Measurements from ENCODE around the gene PCDH9.
"Not testable (repeated sequence)": the region's sequence is repeated elsewhere in the genome, so short reads cannot be mapped to it uniquely, and the experiment has no call there.

Gene PCDH9

DNA sequence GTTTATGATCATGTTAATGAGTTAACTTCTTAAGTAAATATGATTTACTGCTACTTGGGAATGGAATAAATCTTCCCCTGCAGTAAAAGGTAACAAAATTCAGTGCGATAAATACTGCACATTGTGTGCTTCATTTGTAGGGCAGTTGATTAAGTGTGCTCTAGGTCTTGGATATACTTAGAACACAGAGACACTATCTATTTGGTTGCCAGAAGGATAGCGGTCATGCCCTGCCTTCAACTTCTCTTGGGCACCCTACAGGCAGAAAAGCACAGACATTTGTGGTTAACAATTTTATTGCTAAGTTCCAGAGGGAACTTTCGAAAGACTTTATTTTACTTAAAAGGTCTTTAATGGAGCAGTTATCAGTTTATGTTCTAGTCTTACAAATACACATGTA, 605.8 kb downstream of the PCDH9 start:
- DNase-seq, result no peak

DNA sequence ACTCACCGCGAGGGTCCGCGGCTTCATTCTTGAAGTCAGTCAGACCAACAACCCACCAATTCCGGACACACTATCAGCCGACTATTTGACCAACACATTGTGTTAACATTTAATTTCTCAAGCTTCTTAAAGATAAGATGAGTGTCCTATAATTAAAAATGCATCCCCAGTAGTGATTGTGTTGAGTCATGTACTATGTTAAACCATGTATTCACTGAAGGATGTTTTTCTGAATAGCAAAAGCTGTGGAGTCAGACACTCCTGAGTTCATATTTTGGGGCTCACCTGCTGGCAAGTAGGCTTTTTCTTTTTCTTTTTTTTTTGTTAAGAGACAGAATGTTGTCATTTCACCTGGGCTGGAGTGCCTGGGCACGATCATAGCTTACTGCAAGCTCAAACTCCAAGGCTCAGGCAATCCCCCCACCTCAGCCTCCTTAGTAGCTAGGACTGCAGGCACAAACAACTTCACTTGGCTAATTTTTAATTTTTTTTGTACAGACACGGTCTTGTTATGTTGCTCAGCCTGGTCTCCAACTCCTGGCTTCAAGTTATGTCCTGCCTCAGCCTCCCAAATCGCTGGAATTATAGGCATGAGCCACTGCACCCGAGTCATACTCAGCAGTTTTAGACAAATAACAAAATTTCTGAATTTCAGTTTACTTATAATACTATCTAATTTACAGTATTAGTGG, 606.9 kb downstream of the PCDH9 start:
- no peak for DNase-seq

DNA sequence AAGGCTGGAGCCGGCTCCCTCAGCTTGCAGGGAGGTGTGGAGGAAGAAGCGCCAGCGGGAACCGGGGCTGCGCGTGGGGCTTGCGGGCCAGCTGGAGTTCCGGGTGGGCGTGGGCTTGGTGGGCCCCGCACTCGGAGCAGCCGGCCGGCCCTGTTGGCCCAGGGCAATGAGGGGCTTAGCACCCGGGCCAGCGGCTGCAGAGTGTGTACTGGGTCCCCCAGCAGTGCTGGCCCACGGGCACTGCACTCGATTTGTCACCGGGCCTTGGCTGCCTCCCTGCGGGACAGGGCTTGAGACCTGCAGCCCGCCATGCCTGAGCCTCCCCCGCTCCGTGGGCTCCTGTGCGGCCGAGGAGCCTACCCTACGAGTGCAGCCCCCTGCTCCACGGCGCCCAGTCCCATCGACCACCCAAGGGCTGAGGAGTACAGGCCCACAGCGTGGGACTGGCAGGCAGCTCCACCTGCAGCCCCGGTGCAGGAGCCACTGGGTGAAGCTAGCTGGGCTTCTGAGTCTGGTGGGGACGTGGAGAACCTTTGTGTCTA, 608.2 kb downstream of the PCDH9 start:
- DNase-seq, result not testable (repeated sequence)

DNA sequence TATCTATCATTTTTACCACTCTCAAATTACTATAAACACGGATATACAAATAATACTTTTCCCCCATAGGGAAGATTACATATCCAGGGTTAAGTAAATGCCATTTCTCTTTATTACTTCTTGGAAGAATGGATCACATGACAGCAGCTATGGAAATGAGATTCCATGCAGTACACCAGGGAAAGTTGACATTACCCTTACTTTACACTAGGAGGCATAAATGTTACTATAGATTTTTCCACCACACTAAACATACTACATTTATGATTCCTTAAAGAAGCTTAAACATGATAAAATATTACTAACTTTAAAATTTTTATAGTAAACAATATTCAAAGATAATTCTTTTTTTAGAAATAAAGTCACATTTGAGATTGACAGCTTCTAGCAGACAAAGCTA, 611.4 kb downstream of the PCDH9 start:
- DNase-seq, result no peak

DNA sequence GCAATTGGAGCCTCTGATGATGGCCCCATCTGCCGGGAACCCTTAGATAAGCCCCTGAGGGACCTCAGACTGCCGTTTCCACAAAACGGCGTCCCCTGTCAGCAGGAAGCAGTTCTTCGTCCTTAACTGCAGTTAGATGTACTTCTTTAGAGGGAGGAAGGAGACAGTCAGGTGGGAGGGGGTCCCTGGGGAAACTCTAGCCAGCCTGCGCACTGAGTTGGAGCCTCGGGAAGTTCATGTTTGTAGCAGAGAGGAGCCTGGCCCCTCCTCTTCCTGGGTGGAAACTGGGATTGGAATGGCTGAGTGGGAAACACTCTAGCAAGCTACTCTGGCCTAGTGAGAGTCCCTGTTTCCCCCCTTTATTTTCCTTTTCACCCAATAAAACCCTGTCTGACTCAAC, 612.4 kb downstream of the PCDH9 start:
- DNase-seq, result no peak

DNA sequence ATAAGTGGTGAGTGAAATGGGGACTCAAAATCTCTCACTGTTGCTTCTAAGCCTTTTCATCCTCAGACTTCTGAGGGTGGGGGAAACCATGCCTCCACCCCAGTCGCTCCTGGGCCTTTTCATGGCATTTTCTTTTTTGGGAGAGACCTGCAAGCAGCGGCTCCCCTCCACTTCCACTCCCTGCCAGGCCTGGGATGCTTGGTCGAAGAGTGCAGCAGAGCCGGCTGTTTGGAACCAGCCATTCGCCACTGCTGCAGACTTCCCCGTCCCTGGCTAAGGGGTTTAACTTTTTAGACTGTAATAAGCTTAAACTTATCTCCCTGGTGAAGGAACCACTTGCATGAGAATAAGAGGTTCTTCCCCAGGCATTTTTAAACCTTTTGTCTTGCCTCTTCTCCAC, 617.2 kb downstream of the PCDH9 start:
- no peak for DNase-seq

DNA sequence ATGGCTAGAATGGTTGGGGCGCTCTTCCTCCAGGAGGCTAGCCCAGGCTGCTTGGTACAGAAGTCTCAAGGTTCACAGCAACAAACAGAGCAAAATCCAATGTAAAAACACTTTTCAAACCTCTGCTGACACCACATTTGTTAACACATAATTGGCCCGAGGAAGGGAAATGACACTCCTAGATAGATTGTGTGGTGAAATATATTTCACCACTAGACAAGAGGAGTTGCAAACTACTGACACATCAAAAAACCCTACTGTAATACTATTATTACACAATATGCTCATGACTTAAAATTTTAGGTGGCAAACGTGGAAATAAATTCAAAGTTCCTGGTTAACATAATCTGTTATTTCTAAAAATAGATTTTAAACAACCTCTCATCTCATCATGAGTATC, 643.6 kb downstream of the PCDH9 start:
- DNase-seq, result no peak

DNA sequence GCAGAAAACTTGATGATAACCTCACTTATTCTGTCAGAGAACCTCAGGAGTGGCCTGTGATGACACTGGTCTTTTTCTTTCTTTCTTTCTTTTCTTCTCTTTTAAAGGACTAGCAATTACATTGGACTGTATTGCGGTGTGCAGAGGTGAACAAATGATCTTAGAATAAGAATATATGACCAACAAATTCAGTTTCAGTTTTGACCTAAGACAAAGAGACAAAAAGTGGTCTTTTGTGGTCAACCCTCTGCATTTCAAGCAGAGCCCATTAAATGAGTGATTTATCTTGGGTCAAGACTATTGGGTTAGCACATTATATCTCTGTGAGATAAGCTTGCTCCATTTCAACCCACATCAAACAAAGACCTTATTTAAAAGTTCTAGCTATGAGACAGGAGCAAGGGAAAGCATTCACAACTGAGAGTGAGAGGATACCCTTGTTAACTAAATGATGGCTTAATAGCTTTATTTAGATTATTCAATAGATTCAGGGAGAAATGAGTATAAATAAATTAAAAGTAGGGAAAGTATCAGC, 644.4 kb downstream of the PCDH9 start:
- DNase-seq, result no peak

DNA sequence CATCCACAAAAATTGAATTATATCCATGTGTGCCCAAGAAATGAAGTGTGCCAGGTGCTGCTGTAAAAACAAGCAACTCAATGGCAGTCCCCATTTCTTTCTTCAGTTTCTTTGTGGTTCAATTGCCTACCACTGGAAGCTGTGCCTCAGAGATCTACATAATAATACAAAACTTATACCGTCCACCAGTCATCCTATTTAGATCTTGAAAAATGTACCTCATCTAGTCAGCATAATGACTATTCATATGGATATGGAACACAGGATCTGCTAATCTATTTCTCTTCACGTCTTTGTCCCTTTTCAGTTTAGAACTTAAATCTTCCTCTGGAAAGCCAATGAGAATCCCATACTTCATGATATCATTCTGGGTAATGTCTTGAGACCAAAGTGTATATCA, 648.5 kb downstream of the PCDH9 start:
- no peak for DNase-seq

DNA sequence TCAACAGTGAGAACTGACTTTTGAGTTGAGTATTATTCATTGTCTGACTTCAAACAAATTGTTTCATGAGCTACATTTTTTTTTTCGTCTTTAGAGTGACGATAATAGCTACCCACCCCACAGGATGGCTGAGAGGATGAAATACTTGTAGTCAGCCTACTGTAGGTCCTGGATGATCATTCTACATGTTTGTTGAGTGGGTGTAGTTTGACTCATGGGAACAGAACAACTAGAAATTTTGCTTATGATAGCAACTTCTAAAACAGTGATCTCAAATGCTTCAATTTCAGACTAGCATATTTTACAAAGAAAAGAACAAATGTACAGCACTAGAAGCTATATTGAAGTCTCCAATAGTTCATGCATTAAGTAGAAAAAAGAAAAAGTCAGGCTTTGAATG, 651.8 kb downstream of the PCDH9 start:
- DNase-seq, result no peak

DNA sequence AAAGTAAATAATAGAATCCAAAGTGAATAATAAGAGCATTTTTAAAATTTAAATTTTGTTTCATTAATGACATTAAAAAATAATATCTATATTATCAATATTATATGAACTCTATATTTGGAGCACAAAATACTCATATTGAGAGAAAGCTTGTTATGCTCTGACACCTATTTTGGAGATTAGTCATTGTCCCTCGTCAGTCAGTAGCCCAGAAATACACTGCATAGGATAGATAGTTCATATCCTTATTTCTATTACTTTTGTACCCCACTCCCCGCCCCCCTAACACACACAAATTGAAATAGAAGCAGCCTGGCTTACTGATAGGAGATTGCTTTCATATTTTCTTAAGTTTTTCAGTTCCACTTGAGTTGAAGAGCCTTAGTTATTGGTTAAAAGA, 652.8 kb downstream of the PCDH9 start:
- DNase-seq, result no peak

DNA sequence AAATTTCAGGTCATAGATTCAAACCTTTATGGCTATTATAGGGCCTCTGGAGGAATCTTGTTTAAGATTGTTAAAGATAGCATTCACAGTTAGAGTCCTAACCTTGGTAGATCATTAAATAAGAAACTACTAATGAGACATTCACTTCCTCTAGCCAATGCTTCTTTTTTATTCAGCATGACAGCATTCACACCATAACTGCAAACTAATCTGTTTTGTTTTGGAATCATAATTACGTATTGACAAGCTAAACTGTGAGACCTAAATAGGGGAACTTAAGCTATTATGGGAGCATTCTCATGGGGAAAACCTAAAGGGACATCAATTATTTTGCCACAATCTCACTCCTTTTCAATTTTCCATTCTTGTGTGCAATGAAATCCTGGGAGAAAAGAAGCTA, 653.8 kb downstream of the PCDH9 start:
- no peak for DNase-seq

DNA sequence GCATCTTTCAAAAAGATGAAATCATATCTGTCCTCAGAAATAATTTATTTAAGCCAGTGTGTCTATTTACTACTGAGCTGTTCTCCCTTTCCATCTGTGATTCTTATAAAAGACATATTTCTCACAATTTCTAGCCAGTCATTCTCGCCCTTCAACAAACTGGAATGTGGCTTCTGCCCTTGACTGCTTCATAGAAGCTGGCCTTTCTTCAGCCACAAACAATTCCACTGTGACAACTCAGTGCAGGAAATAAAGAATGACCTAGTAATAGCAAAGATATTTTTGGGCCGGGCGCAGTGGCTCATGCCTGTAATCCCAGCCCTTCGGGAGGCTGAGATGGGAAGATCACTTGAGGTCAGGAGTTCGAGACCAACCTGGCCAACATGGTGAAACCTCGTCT, 655.5 kb downstream of the PCDH9 start:
- no peak for DNase-seq

DNA sequence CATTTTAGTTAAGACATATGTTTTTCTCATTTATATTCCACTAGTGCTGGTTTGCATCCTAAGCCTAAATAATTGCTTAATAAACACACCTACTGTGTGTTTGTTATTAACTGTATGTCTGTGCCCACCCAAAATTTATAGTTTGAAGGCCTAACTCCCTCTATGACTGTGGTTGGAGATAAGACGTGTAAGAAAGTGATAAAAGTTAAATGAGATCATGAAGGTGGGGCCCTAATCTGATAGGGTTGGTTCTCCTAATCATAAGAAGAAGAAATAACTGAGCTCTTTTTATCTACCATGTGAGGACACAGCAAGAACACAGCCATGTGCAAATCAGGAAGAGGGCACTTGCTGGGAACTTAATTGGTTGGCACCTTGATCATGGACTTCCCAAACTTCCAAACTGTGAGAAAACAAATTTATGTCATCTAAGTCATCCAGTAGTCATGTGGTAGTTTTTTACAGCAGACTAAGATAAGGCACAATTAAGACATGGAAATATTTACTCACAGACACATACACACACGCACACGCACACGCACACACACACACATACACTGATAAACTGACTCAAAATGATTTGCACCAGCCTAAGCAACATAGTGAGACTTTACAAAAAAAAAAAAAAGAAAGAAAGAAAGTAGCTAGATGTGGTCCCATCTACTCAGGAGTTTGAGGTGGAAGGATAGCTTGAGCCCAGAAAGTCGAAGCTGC, 662.1 kb downstream of the PCDH9 start:
- no peak for DNase-seq

DNA sequence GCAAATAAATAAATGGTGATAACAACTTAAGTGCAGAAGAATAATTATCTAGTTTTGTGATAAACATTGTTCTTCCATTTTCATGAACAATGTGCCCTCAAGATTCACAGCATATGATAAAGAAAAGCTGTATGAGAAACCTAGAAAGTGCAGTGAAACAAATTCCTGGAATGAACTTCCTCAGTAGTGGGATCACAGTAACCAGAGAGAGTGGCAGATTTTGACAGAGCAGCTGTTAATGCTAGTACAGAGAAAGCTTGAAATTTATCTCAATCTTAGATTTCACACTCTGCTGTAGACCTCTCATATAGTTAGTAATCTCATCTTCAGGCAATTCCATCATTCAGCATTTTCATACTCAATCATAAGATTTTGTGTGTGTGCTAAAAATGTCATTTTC, 664.9 kb downstream of the PCDH9 start:
- no peak for DNase-seq

DNA sequence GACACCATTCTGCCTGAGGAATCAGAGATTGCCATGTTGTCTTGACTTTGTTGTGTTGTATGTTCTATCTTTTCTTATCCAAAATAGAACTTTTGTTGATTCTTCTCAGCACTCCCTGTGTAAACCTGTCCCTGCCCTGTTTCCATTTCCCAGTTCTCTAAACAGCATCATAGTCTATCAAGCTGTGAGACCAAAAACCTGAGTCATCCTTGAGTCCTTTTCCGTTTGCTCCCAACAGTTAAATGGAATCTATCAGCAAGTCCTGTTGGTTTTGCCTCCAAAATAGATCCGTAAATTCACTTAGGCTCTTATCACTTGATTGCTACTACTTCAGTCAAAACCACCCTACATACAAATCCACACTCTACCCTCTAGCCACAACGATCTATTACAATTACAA, 667.1 kb downstream of the PCDH9 start:
- DNase-seq, result no peak

DNA sequence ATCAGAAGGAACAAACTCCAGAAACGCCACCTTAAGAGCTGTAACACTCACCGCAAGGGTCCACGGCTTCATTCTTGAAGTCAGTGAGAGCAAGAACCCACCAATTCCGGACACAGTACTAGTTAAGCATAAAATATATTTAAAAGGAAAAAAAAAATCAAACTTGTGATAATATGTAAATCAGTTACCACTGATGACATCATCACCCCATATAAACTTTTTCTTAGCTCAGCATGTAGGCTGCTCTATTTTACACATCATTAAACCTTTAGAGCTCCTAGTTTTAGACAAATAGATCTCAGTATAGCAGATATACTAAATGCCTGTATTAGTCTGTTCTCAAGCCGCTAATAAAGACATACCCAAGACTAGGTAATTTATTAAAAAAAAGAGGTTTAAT, 668.1 kb downstream of the PCDH9 start:
- no peak for DNase-seq

DNA sequence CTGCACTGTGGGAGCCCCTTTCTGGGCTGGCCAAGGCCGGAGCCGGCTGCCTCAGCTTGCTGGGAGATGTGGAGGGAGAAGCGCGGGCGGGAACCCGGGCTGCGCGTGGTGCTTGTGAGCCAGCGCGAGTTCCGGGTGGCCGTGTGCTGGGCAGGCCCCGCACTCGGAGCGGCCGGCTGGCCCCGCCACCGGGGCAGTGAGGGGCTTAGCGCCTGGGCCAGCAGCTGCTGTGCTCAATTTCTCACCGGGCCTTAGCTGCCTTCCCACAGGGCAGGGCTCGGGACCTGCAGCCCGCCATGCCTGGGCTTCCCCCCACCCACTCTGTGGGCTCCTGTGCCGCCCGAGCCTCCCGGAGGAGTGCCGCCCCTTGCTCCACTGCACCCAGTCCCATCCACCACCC, 669.1 kb downstream of the PCDH9 start:
- DNase-seq, result no peak

DNA sequence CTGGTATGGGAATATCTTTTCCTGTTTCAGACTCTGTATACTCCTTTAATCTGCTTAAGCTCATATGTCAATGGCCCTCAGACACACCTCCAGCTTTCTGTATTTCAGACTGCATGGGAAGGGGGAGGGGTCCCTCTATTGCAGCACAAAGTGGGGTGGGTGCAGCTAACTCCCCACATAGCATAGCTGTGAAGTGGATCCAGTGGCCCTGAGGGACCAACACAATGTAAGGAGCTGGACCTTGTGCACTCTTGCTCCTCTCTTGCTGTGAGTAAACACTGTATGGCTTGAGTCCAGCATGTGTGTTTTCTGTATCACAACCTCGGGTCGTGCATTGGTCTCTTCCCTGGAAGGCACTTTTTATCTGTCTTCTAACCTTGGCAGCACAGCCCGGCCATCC, 669.9 kb downstream of the PCDH9 start:
- no peak for DNase-seq

DNA sequence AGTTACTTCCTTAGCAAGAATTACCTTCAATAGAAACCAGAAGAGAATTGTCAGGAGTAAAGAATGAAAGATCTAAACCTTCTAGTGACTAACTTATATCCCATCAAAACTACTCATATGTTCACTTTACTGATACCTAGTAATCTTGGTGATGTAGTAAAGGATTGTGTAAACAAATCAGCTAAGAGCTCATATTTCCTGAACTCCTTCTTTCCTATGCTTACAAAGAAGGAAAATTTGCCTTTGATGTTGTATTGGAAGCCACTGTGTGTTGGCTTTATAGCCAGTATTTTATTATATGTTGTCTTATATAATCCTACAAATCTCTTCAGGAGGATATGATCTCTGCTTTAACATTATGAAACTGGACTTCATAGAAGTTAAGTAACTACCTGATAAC, 671.0 kb downstream of the PCDH9 start:
- no peak for DNase-seq

DNA sequence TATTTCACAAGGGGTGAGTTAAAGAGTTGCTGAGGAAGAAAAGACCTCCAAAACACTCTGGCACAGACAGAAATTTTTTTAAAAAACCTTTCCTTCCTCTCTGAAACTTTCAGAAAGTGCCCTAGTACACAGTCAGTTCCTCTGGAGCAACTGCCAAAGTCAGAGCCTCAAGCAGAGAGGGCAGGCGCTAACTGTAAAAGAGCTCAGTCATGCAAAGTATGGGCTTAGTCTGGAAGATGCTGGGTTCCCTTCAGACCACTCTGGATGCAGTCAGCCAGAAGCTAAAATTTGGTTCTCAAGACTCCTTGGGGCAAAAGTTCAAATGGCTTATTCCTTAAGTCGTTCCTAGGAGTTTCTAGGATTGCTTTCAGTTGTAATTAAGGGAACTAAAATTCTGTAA, 671.6 kb downstream of the PCDH9 start:
- no peak for DNase-seq

DNA sequence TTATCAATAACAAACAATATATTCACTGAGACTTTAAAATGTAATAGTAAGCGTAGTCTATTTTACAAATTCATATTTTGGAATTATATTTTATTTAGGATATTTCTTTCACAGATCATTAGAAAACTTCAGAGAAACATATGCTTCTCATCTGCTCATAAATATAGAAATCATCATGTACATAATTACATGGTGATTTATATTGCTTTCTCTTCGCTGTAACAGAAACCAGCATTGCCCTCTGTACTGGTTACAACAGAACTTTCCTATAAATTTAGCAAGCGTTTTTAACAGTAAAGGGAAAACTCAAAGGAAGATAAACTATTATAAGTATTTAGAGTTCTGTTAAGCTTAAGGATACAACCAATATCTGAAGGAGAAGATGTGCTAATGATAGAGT, 672.8 kb downstream of the PCDH9 start:
- DNase-seq, result no peak

DNA sequence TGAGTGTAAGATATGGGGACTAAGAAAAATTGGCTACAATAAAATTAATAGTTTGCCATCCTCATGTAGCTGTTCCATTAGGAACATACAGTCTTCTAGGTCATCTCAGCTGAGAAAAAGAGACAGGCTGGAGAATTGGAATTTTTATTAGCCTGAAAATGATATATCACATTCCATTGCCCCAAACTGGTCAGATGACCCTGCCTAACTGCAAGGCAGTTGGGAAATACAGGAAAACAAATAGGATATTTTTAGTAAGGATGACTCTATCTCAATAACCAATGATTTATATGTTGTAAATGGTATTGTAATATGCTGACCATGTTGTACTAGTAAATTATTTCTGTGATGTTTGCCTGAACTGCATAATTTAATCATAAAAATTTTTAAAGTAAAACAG, 673.8 kb downstream of the PCDH9 start:
- DNase-seq, result no peak

DNA sequence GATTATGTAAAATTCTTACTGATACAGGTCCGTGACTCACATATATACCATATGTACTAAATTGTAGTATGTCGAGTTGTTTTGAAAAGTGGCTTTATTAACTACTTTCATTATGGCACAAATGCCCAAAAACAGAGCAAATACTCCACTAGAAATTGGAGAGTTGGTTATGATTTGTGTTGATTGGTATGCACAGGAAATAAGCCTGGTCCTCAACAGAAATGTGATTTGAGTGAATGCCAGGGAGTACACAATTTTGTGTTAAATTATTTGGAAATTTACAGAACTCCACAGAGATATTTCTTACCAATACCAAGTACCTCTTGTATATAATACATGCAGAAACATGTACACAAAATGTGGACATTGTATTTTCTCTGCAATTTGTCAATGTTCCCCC, 676.7 kb downstream of the PCDH9 start:
- no peak for DNase-seq

DNA sequence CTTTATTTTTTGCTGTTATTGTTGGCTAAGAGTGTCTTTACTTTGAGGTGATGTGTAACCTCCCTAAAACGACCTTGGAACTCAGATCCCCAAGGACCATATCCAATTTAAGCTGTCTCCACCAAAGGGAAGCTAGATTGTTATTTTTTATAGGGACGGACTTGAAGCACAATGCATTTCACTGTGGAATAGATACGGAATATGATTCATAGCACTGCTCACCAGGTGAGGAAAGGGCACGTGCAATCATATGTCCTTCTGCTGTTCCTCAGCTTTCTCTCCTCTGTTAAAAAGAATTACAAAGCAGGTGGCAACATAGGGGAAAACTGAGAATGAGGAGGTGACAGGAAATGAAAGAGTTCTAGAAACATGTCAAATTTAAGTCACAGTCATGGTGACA, 679.0 kb downstream of the PCDH9 start:
- DNase-seq, result no peak
